Trophoblast cell (in vitro differentiated cells and primary cell): ENCODE data around the gene RNLS.
"Not testable (repeated sequence)": the region's sequence is repeated elsewhere in the genome, so short reads cannot be mapped to it uniquely, and the experiment has no call there.

Experiments
- DNase-seq, 2 donors: peaks; one replicate each; pipeline ENCODE4 v3.0.0-alpha.2; 2016
- H2AFZ ChIP-seq: 2 replicates; pipeline ENCODE4 v1.6.1; 2013; ENCODE audit warnings: low read length, moderate library complexity, mild to moderate bottlenecking; ENCODE audit not compliant: insufficient read depth, poor library complexity
- H2AK5ac ChIP-seq: 2 replicates; pipeline ENCODE4 v1.6.1; 2013; ENCODE audit warnings: mild to moderate bottlenecking, low read length
- H2BK120ac ChIP-seq: 2 replicates; pipeline ENCODE4 v1.6.1; 2013; ENCODE audit warnings: low read length, mild to moderate bottlenecking, moderate library complexity; ENCODE audit not compliant: insufficient read depth, poor library complexity
- H2BK12ac ChIP-seq: 2 replicates; pipeline ENCODE4 v1.6.1; 2013; ENCODE audit warnings: mild to moderate bottlenecking, low read length, moderate library complexity
- H2BK5ac ChIP-seq: 2 replicates; pipeline ENCODE4 v1.6.1; 2013; ENCODE audit warnings: low read length, low read depth, moderate library complexity, mild to moderate bottlenecking; ENCODE audit not compliant: poor library complexity
- H3K14ac ChIP-seq: 2 replicates; pipeline ENCODE4 v1.6.1; 2013; ENCODE audit warnings: mild to moderate bottlenecking, low read length
- H3K18ac ChIP-seq: 2 replicates; pipeline ENCODE4 v1.6.1; 2013; ENCODE audit warnings: mild to moderate bottlenecking, low read length
- H3K23ac ChIP-seq: 2 replicates; pipeline ENCODE4 v1.6.1; 2013; ENCODE audit warnings: low read length
- H3K27ac ChIP-seq: 2 replicates; pipeline ENCODE4 v1.5.1; 2013; ENCODE audit warnings: low read depth, mild to moderate bottlenecking, inconsistent platforms, low read length, moderate library complexity
- H3K27me3 ChIP-seq: 2 replicates; pipeline ENCODE4 v1.6.1; 2013; ENCODE audit warnings: inconsistent platforms, mild to moderate bottlenecking, low read length, moderate library complexity; ENCODE audit not compliant: insufficient read depth
- H3K36me3 ChIP-seq, 2 experiments: 1 replicate in 1 of 2; 2 replicates in 1 of 2; pipeline ENCODE4 v1.6.1; 2013; ENCODE audit warnings: low read length in 2 of 2, mild to moderate bottlenecking in 2 of 2, moderate library complexity in 1 of 2; ENCODE audit not compliant: insufficient read depth in 2 of 2, control insufficient read depth in 1 of 2
- H3K4ac ChIP-seq: 2 replicates; pipeline ENCODE4 v1.6.1; 2013; ENCODE audit warnings: low read depth, mild to moderate bottlenecking, low read length, moderate library complexity
- H3K4me1 ChIP-seq, 2 experiments: 1 replicate in 1 of 2; 2 replicates in 1 of 2; pipeline ENCODE4 v1.6.1; 2013; ENCODE audit warnings: low read length in 2 of 2, mild to moderate bottlenecking in 2 of 2, moderate library complexity in 1 of 2; ENCODE audit not compliant: insufficient read depth in 2 of 2, control insufficient read depth in 1 of 2
- H3K4me2 ChIP-seq: 2 replicates; pipeline ENCODE4 v1.6.1; 2013; ENCODE audit warnings: inconsistent platforms, mild to moderate bottlenecking, low read length, moderate library complexity
- H3K4me3 ChIP-seq: 2 replicates; pipeline ENCODE4 v1.5.1; 2013; ENCODE audit warnings: mild to moderate bottlenecking, low read depth, low read length, inconsistent platforms
- H3K79me1 ChIP-seq: one replicate; pipeline ENCODE4 v1.6.1; 2013; ENCODE audit warnings: low read length
- H3K79me2 ChIP-seq: 2 replicates; pipeline ENCODE4 v1.6.1; 2013; ENCODE audit warnings: low read length, mild to moderate bottlenecking; ENCODE audit not compliant: control insufficient read depth, insufficient read depth, poor library complexity
- H3K9ac ChIP-seq: 2 replicates; pipeline ENCODE4 v1.6.1; 2013; ENCODE audit warnings: mild to moderate bottlenecking, low read length
- H3K9me3 ChIP-seq: 2 replicates; pipeline ENCODE4 v1.6.1; 2013; ENCODE audit warnings: low read depth, mild to moderate bottlenecking, control low read depth, inconsistent platforms, low read length; ENCODE audit not compliant: insufficient read depth
- H4K12ac ChIP-seq: 2 replicates; pipeline ENCODE4 v1.6.1; 2013; ENCODE audit warnings: low read depth, mild to moderate bottlenecking, low read length, moderate library complexity
- H4K8ac ChIP-seq: 2 replicates; pipeline ENCODE4 v1.6.1; 2013; ENCODE audit warnings: low read depth, mild to moderate bottlenecking, low read length, moderate library complexity
- H4K91ac ChIP-seq: one replicate; pipeline ENCODE4 v1.6.1; 2013; ENCODE audit warnings: low read depth, mild to moderate bottlenecking, low read length, moderate library complexity
- WGBS: extraction: QIAGEN DNeasy Blood & Tissue Kit; methylation state at CpG from one replicate; pipeline ENCODE4 v1.1.7; 2013; ENCODE audit warnings: missing lambda C conversion rate; ENCODE audit not compliant: insufficient read length, insufficient coverage; ENCODE audit errors: extremely low coverage; 5-methylcytosine and 5-hydroxymethylcytosine counted together

The RNLS gene

DNA sequence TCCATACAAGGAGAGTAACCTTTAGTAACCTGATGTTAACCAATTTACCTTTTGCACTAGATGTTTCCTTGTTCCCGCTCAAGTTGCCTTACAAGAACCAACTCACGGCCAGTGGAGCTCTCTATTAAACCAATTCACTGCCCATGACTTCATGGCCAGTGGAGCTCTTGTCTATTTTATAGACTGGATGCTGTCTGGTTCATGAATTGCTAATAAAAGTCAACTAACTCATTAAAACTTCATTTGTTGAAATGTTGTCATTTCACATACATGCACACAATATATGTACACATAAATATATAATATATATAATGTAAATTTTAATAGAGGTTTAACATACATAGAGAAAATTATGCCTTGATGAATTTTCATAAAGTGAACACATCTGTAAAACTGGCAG, 216.3 kb downstream of the RNLS start:
- H3K79me1 ChIP-seq, result no peaks in the 10 kb centered on the region
- no peak overlapping the region for H3K14ac ChIP-seq
- H2AK5ac ChIP-seq, result no peak overlapping the region
- no peak overlapping the region for H3K4ac ChIP-seq
- no peak overlapping the region for H4K91ac ChIP-seq
- H3K27ac ChIP-seq, result no peak overlapping the region
- no peak overlapping the region for H3K9ac ChIP-seq
- H2BK12ac ChIP-seq, result no peak overlapping the region
- no peaks in the 10 kb centered on the region for H3K36me3 ChIP-seq
- H3K79me2 ChIP-seq, result no peaks in the 10 kb centered on the region
- no CpG with 5 or more reads among the region's 2 CpGs for WGBS
- H3K4me3 ChIP-seq, result no peak overlapping the region
- H3K4me1 ChIP-seq, result no peaks in the 10 kb centered on the region
- H2BK120ac ChIP-seq, result no peak overlapping the region
- no peak overlapping the region for H4K8ac ChIP-seq
- no peak overlapping the region for H3K18ac ChIP-seq
- no peak overlapping the region for H3K4me2 ChIP-seq
- no peak overlapping the region for H3K23ac ChIP-seq
- no peaks in the 10 kb centered on the region for H3K9me3 ChIP-seq
- no peak overlapping the region for H4K12ac ChIP-seq
- no peak for DNase-seq
- H2BK5ac ChIP-seq, result no peak overlapping the region
- no peaks in the 10 kb centered on the region for H3K27me3 ChIP-seq
- no peak overlapping the region for H2AFZ ChIP-seq

DNA sequence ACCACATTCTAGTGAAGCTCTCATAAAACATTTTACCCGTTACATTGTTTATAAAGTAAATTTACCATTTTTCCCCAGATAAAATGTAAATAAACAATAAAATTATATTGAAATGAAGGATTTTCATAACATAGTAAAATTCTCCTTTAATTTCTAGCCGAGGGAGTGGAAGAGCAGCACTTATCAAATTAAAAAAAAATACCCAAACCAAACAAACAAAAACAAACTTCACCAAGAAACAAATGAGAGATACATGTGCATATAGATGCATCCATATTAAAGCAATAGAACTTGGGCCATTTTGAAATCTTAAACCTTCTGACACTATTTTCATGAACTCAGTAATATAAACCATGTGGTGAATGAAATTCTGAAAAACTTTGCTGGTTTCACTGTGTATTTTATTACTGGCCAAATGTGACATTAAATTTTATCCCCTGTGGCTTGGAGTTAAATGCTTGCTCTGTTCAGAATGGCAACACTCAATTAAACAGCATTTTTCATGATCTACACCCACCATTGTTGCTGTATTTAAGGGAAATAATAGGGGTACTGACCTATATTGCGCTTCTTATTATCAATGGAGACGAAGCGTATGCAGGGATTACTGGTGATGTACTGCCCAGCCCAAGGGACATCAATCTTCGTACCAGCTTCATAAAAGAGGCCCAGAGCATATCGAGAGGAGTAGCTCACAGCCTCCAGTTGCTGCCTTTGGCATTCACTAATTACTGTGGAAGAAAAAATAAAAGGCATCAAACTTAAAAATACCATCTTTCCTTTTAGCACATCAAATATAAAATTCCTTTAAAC, 220.9 kb downstream of the RNLS start:
- H3K27me3 ChIP-seq, result no peaks in the 10 kb centered on the region
- no peaks in the 10 kb centered on the region for H3K4me1 ChIP-seq
- no peaks in the 10 kb centered on the region for H3K36me3 ChIP-seq
- H2BK5ac ChIP-seq, result no peak overlapping the region
- H3K27ac ChIP-seq, result no peak overlapping the region
- DNase-seq, result no peak
- H4K91ac ChIP-seq, result no peak overlapping the region
- no peak overlapping the region for H4K12ac ChIP-seq
- H3K9me3 ChIP-seq, result no peaks in the 10 kb centered on the region
- no peak overlapping the region for H3K4ac ChIP-seq
- no peaks in the 10 kb centered on the region for H3K79me2 ChIP-seq
- H3K14ac ChIP-seq, result no peak overlapping the region
- no peak overlapping the region for H2AFZ ChIP-seq
- no CpG with 5 or more reads among the region's 7 CpGs for WGBS
- H2BK12ac ChIP-seq, result no peak overlapping the region
- H3K79me1 ChIP-seq, result peaks cover 2% of the 10 kb centered on the region
- H3K18ac ChIP-seq, result no peak overlapping the region
- H3K4me3 ChIP-seq, result no peak overlapping the region
- no peak overlapping the region for H3K9ac ChIP-seq
- no peak overlapping the region for H2BK120ac ChIP-seq
- H3K4me2 ChIP-seq, result no peak overlapping the region
- H2AK5ac ChIP-seq, result no peak overlapping the region
- H4K8ac ChIP-seq, result no peak overlapping the region
- no peak overlapping the region for H3K23ac ChIP-seq

DNA sequence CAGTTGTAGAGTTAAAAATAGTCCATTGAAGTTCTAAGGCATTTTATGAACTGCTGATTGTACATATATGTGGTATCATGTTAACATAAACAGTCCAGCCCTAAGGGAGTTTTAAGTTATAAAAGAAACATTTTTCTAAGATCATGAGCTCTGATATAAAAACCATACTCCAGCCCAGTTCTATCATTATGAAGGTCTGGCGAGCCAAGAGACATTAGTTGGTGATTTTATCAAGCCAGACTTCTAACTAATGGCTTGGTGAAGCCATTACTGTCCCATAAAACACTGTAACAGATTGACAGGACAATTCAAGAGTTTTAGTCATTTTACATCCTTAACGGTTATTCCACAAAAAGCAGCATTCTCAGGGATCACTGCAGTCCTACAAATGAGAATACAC, 221.6 kb downstream of the RNLS start:
- Histone ChIP-seq H4K91ac (no peak overlapping the region), H3K27ac (no peak overlapping the region), H3K23ac (no peak overlapping the region), H3K18ac (no peak overlapping the region), H4K8ac (no peak overlapping the region), H3K79me2 (no peaks in the 10 kb centered on the region), H3K9ac (no peak overlapping the region), H4K12ac (no peak overlapping the region), H2AFZ (no peak overlapping the region), H2BK12ac (no peak overlapping the region), H3K4me2 (no peak overlapping the region), H3K9me3 (no peaks in the 10 kb centered on the region), H3K4me1 (no peaks in the 10 kb centered on the region), H3K4ac (no peak overlapping the region), H3K14ac (no peak overlapping the region), H3K79me1 (peaks cover 2% of the 10 kb centered on the region), H3K36me3 (no peaks in the 10 kb centered on the region), H2AK5ac (no peak overlapping the region), H2BK120ac (no peak overlapping the region), H2BK5ac (no peak overlapping the region), H3K4me3 (no peak overlapping the region), H3K27me3 (no peaks in the 10 kb centered on the region)
- DNase-seq, result no peak
- WGBS, result no CpG with 5 or more reads among the region's 2 CpGs

DNA sequence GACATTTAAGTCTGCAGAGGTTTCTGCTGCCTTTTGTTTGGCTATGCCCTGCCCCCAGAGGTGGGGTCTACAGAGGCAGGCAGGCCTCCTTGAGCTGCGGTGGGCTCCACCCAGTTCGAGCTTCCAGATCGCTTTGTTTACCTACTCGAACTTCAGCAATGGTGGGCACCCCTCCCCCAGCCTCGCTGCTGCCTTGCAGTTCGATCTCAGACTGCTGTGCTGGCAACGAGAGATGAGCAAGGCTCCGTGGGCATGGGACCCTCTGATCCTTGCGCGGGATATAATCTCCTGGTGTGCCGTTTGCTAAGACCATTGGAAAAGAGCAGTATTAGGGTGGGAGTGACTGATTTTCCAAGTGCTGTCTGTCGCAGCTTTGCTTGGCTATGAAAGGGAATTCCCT, 227.4 kb downstream of the RNLS start:
- H3K14ac ChIP-seq, H3K4me1 ChIP-seq, H3K4ac ChIP-seq, H3K4me2 ChIP-seq, H2BK120ac ChIP-seq, H3K27me3 ChIP-seq, H4K12ac ChIP-seq, H3K9me3 ChIP-seq, H2BK12ac ChIP-seq, H3K23ac ChIP-seq, H2BK5ac ChIP-seq, H3K27ac ChIP-seq, H2AK5ac ChIP-seq, H4K8ac ChIP-seq, H3K9ac ChIP-seq, H3K4me3 ChIP-seq, H3K36me3 ChIP-seq, DNase-seq, H3K79me2 ChIP-seq, H3K79me1 ChIP-seq, H2AFZ ChIP-seq, H4K91ac ChIP-seq, H3K18ac ChIP-seq: not testable (repeated sequence)
- WGBS, result no CpG with 5 or more reads among the region's 12 CpGs
